Endodermal cell (in vitro differentiated cells): ENCODE results near the gene ACD. TPM values are rescaled to one million over a fixed set of nuclear protein-coding genes. Genes with fewer than 3 reads are reported as not detected.

Experiments
- DNase-seq: peaks from one replicate; pipeline ENCODE4 v3.0.0-alpha.2; 2017
- H3K27ac ChIP-seq: 2 replicates; pipeline ENCODE4 v1.5.1; 2013; ENCODE audit warnings: mild to moderate bottlenecking, low read depth, low read length, moderate library complexity
- H3K27me3 ChIP-seq: 2 replicates; pipeline ENCODE4 v1.6.1; 2013; ENCODE audit warnings: mild to moderate bottlenecking, low read length, moderate library complexity; ENCODE audit not compliant: insufficient read depth, control insufficient read depth, poor library complexity, severe bottlenecking
- H3K36me3 ChIP-seq: 2 replicates; pipeline ENCODE4 v1.7.0; 2013; ENCODE audit warnings: mild to moderate bottlenecking, low read length, moderate library complexity; ENCODE audit not compliant: control insufficient read depth, insufficient read depth
- H3K4me1 ChIP-seq: one replicate; pipeline ENCODE4 v1.7.0; 2013; ENCODE audit warnings: low read length; ENCODE audit not compliant: control insufficient read depth, insufficient read depth
- H3K4me3 ChIP-seq: 2 replicates; pipeline ENCODE4 v1.5.1; 2013; ENCODE audit warnings: mild to moderate bottlenecking, low read length, moderate library complexity
- H3K9ac ChIP-seq: 2 replicates; pipeline ENCODE4 v1.6.1; 2013; ENCODE audit warnings: mild to moderate bottlenecking, low read length, moderate library complexity; ENCODE audit not compliant: poor library complexity, severe bottlenecking; ENCODE audit errors: extremely low read depth
- H3K9me3 ChIP-seq: 2 replicates; pipeline ENCODE4 v1.6.1; 2013; ENCODE audit warnings: mild to moderate bottlenecking, low read length, moderate library complexity; ENCODE audit not compliant: control insufficient read depth
- H3K27ac Mint-ChIP-seq: 2 replicates; pipeline ENCODE4 v1.8.0; 2020; ENCODE audit warnings: mixed read lengths
- H3K27me3 Mint-ChIP-seq: 2 replicates; pipeline ENCODE4 v1.8.0; 2021; ENCODE audit warnings: mild to moderate bottlenecking, mixed read lengths; ENCODE audit not compliant: insufficient read depth
- H3K36me3 Mint-ChIP-seq: 2 replicates; pipeline ENCODE4 v1.8.0; 2020; ENCODE audit warnings: low read depth, mixed read lengths
- H3K4me1 Mint-ChIP-seq: 2 replicates; pipeline ENCODE4 v1.8.0; 2020; ENCODE audit warnings: mixed read lengths
- H3K4me3 Mint-ChIP-seq: 2 replicates; pipeline ENCODE4 v1.8.0; 2020; ENCODE audit warnings: mild to moderate bottlenecking, moderate library complexity, mixed read lengths
- H3K9me3 Mint-ChIP-seq: 2 replicates; pipeline ENCODE4 v1.8.0; 2020; ENCODE audit warnings: mild to moderate bottlenecking, mixed read lengths
- WGBS, 2 experiments: methylation state at CpG; one replicate each; pipeline versions ENCODE4 v1.1.5 to v1.1.7; 2013; ENCODE audit warnings: missing lambda C conversion rate in 2 of 2, mixed read lengths in 1 of 2; ENCODE audit not compliant: insufficient coverage in 1 of 2, insufficient read length in 1 of 2; 5-methylcytosine and 5-hydroxymethylcytosine counted together
- total RNA-seq, 2 donors: library from RNA; stranded (reverse); fragmentation: NEBNext Ultra II Directional in 1 of 2; extraction: Animal tissue kit (Norgen Biotek cat#: 25700) in 1 of 2; gene quantifications; 2 replicates in 1 of 2; 3 replicates in 1 of 2; pipeline ENCODE4 v1.2.1, GENCODE V29; 2021
- TF ChIP-seq, protein P1 (sequence below): fragments of 200-600 bp; sonication (generic); conservative IDR thresholded peaks from 2 replicates; pipeline ENCODE4 v1.5.0; 2021; ENCODE audit warnings: antibody characterized with exemption, mild to moderate bottlenecking

The ACD gene
- total RNA-seq, 2 donors from 2014 or later = 39.3 to 41.5 TPM

- Histone ChIP-seq H3K4me3 (no peak overlapping the region), H3K9me3 (peaks cover 8% of the 10 kb centered on the region), H3K27me3 (no peaks in the 10 kb centered on the region), H3K36me3 (peaks cover 4% of the 10 kb centered on the region), H3K27ac (no peak overlapping the region), H3K4me1 (no peaks in the 10 kb centered on the region), H3K9ac (no peak overlapping the region)
- Mint-ChIP-seq H3K9me3 (peaks cover 5% of the 10 kb centered on the region), H3K4me3 (no peak overlapping the region), H3K36me3 (peaks cover 2% of the 10 kb centered on the region), H3K27ac (peak overlapping the region; percentile 33), H3K27me3 (no peaks in the 10 kb centered on the region), H3K4me1 (no peaks in the 10 kb centered on the region)
- DNase-seq = no peak
- WGBS, 2 experiments = 88 to 98% methylated on average over 1 to 2 of the region's 2 CpGs
- TF ChIP-seq, protein P1, sequence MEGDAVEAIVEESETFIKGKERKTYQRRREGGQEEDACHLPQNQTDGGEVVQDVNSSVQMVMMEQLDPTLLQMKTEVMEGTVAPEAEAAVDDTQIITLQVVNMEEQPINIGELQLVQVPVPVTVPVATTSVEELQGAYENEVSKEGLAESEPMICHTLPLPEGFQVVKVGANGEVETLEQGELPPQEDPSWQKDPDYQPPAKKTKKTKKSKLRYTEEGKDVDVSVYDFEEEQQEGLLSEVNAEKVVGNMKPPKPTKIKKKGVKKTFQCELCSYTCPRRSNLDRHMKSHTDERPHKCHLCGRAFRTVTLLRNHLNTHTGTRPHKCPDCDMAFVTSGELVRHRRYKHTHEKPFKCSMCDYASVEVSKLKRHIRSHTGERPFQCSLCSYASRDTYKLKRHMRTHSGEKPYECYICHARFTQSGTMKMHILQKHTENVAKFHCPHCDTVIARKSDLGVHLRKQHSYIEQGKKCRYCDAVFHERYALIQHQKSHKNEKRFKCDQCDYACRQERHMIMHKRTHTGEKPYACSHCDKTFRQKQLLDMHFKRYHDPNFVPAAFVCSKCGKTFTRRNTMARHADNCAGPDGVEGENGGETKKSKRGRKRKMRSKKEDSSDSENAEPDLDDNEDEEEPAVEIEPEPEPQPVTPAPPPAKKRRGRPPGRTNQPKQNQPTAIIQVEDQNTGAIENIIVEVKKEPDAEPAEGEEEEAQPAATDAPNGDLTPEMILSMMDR = no peak
Measured at GRCh38 chr16:67703626-67704025, 43.6 kb upstream of the ACD start.

DNA sequence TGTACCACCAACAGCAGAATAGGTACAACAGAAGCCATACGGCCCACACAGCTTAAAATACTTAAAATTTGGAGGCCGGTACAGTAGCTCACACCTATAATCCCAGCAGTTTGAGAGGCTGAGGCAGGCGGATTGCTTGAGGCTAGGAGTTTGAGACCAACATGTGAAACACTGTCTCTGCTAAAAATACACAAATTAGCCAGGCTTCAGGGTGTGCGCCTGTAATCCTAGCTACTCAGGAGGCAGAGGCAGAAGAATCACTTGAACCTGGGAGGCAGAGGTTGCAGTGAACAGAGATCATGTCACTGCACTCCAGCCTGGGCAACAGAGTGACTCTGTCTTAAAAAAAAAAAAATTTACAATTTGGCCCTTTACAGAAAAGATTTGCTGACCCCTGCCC is 42.1 kb upstream of the ACD start:
- Mint-ChIP-seq H3K27ac (no peak overlapping the region), H3K36me3 (peaks cover 11% of the 10 kb centered on the region), H3K4me1 (peaks cover 8% of the 10 kb centered on the region), H3K9me3 (peaks cover 6% of the 10 kb centered on the region), H3K4me3 (no peak overlapping the region), H3K27me3 (no peaks in the 10 kb centered on the region)
- H3K9me3 ChIP-seq = peaks cover 8% of the 10 kb centered on the region
- H3K4me3 ChIP-seq = no peak overlapping the region
- H3K36me3 ChIP-seq = peaks cover 13% of the 10 kb centered on the region
- H3K4me1 ChIP-seq = no peaks in the 10 kb centered on the region
- H3K27ac ChIP-seq = peak overlapping the region; percentile 7
- no peak overlapping the region for H3K9ac ChIP-seq
- H3K27me3 ChIP-seq = no peaks in the 10 kb centered on the region
- TF ChIP-seq, protein P1 = no peak
- DNase-seq = no peak
- WGBS, 2 experiments = 87 to 90% methylated on average over 3 to 4 of the region's 4 CpGs

GRCh38 chr16:67701420-67701819 is 41.4 kb upstream of the ACD start:
- H3K4me3 Mint-ChIP-seq = no peak overlapping the region
- WGBS, 2 experiments = 96% methylated on average over 1 of the region's 1 CpG; no CpG with 5 or more reads in 1 of the 2 experiments

More at GRCh38 chr16:67701420-67701819, 41.4 kb upstream of the ACD start:
- H3K9ac ChIP-seq = no peak overlapping the region
- H3K36me3 ChIP-seq = peaks cover 16% of the 10 kb centered on the region
- H3K27me3 ChIP-seq = no peaks in the 10 kb centered on the region
- H3K9me3 ChIP-seq = peaks cover 8% of the 10 kb centered on the region
- peaks cover 6% of the 10 kb centered on the region for H3K9me3 Mint-ChIP-seq
- H3K4me1 Mint-ChIP-seq = peaks cover 8% of the 10 kb centered on the region
- no peaks in the 10 kb centered on the region for H3K27me3 Mint-ChIP-seq
- TF ChIP-seq, protein P1 = no peak
- no peaks in the 10 kb centered on the region for H3K4me1 ChIP-seq
- peaks cover 14% of the 10 kb centered on the region for H3K36me3 Mint-ChIP-seq
- H3K27ac ChIP-seq = peak overlapping the region; percentile 16
- no peak overlapping the region for H3K4me3 ChIP-seq
- no peak for DNase-seq
- no peak overlapping the region for H3K27ac Mint-ChIP-seq
